Right kidney (tissue), 1 donor: ENCODE data around the gene TGFBR3.

ENCODE experiments used
- DNase-seq: peaks from one replicate; pipeline ENCODE4 v3.0.0-alpha.2; 2016

TGFBR3 gene

GRCh38 chr1:91734761-91735160 is 151.2 kb downstream of the TGFBR3 start:
- DNase-seq: no peak

DNA sequence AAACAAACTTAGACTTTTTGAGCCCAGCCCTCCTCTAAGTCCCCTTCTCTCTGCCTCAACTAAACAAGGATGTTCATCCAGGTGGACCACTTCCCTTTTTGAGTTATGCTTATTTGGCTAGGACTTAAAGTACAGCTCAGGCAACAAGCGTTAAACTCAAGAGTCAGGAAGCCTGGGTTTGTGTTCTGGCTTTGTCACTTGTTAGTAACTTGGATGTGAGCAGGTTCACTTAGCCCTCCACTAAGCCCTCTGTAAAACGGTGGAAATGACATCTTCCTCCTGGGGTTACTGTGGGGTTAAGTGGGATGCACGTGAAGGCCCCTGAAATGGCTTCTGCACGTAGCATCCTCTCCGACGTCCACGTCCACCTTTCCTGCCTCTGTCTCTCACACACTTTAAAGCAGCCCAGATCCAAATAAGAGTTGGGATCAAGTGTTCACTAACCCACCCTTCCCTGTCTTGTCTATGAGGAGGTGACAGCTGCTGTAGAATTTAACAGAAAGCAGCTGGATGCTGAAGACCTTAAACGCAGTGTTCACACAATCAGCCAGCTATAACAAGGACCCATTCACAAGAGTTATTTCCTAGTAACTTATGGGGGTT is 152.7 kb downstream of the TGFBR3 start:
- DNase-seq: no peak

DNA sequence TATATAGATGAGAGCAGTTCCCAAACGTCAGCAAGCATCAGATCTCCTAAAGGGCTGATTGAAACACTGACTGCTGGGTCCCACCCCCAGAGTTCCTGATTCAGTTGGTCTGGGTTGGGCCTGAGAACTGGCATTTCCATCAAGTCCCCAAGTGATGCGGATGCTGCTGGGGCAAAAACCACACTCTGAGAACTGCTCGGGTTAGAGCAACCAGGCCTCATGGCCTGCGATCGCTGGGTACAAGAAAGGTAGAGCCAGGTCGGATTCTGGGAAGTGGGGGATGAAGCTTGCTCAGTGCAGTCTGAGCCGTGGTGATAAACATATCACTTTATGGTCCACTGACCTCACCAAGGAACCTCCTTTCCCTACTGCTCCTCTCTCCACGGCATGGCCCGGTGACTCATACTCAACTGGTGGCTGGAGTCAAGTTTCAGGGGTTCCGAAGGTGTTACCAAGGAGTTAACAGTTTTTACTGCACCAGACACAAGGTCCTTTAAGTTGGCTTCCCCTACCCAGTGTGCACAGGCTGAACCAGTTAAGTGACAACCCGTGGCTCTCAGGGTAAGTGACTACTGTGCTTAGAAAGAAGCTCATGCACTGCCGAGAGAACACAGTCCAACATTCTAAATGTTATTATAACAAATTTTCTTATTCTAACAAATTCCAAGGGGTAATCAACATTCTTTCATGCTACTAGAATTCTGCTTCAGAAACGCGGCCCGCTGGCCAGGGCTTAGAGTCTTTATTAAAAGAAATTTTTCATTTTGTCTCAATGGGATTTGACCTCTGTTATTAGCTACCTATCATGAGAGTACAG is 153.5 kb downstream of the TGFBR3 start:
- DNase-seq: peak; percentile 36

DNA sequence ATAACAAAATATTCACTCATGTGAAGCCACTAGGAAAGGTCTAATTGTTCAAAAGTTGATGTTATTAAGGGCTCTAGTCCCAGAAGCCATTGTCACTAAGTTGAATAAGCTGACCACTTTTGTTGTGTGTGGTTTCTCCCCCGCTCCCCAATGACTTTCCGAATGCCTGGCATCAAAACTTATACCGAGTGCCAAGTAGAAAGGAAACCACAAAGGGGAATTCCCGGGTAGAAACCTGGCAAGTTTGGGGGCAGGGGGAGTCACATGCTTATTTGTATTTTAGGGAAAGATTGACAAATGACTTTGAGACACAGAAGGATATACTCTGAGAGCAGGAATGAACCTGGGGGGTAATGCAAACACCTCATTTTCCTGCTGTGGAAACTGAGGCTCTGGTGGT is 154.1 kb downstream of the TGFBR3 start:
- DNase-seq: no peak

DNA sequence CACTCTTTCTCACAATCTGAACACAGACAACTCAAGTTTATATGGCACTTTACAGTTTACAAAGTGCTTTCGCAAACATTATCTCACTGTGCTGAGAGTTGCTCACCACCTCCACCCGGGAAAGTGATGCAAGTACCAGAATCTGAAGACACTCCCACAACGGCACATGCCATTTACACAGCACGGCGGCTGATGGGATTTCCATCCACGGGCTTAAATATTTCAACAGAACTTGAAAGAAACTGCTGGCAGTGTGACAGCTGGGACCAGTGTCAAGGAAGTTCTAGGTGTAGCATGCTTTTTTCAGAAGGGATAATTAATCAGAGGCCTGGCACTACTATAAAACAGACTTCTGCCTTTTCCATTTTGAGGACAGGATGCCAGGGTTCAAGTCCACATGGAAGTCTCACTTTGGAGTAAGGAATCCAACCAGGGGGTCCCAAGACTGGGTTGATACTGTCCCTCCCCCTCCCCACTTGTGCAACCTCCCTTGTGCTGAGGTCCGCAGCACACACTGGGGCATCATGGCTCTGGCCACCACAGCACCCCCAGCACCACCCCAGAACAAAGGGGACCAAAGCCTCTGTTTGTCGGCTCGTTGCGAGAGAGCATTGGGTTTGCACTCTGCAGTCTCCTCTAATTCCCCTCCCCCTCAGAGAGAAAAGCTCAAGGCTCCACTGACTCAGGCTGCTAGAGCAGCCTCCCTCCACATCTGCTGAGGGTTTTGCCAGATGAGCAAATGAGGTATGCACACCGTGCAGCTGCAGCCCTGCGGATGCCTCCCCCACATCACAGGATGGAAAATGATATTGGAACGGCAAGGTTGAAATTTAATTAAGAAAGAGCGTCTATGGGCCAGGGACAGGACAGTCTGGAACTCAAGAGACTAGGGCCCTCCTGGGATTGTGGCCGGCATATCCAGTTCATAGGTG is 154.9 kb downstream of the TGFBR3 start:
- peak; percentile 25 for DNase-seq

- DNase-seq: no peak
These were observed 156.2 kb downstream of the TGFBR3 start for GRCh38 chr1:91729621-91730358.

DNA sequence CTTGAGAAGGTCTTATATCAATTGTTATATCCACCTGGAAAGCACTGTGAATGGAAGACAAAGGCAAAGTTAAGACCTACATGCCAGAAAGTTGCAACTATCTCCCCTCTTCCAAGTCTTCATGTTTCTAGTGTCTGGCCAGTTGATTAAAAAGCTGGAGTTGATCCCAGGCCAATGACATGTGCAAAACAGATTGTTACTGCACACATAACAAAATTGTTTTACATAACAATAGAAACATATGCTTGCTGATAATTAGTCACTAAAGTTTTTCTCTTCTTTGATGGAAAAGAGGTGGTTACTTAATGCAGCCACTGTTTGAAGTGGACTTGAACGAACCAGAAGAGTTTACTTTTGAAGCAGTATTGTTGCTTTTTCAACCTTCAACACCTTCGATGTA is 158.2 kb downstream of the TGFBR3 start:
- no peak for DNase-seq

DNA sequence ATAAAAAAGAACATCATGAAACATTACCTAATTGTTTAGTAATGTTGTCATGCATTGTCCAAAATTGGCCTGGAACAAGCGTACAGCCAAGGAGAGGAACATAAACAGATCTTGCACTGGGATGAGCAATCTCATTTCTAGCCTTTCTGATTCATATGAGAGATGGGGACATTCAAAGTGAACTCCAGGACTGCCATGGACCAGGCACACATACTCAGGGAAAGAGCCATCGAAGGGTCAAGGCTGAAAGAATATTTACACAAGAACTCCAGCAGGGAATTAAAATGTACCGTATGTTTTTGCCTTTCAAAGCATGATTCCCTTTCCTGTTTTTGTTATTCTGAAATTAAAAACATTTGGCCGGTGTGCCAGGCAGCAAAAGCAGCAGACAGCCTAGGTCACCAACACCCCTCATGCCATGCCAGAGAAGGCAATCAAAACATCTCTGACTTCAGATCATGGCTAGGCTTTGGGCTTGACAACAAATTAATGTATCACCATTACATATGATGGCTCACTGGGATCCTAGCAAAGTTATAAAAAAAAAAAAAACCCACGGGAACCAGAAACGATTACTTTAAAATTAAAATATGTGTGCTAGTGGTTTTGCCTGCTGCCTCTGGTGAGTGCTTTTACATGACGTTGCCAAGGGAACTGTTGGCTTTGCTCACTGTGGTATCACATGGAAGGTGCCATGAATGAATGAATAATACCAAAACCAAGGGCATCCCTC is 159.8 kb downstream of the TGFBR3 start:
- DNase-seq: no peak

- DNase-seq: no peak
These were observed 160.3 kb downstream of the TGFBR3 start for GRCh38 chr1:91725618-91725988.

DNA sequence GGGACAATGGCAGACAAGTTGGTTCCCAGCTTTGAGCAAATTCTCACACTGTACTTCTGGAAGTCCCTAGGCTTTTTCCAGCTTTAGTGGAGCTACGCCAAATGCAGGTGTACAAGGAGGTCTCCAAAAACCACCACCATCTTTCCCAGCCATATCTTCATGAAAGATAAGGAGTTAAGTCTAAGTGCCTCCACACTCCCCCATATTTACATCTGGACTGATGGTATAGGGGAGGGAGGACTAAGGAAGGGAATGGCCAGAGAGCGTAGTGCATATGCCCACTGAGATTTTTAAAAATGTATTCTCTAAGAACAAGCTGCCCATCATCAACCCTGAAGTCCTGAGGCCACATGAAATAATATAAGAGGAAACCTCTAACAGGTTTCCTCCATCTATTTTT is 161.3 kb downstream of the TGFBR3 start:
- no peak for DNase-seq

- no peak for DNase-seq
These were observed 161.7 kb downstream of the TGFBR3 start for GRCh38 chr1:91724231-91724630.

GRCh38 chr1:91720044-91720443 is 165.9 kb downstream of the TGFBR3 start:
- no peak for DNase-seq

- no peak for DNase-seq
These were observed 167.1 kb downstream of the TGFBR3 start for GRCh38 chr1:91718877-91719276.

DNA sequence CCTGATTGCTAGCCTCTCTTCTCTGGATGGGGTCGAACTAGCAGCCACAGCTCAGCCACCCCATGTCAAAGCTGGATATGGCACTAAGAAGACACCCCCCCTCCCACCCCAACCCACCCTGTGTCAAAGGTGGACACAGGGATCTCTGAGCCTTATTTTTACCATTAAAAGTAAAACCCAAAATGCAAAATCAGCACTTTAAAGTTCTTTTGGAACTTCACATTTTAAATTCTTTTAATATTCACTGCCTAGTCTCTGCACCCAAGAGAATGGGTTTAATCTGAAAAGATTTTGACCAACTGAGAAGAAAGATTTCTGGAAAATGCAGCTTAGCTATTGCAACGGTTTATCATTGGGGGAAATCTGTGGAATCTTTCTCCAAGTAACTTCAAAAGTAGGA is 167.6 kb downstream of the TGFBR3 start:
- no peak for DNase-seq

- DNase-seq: no peak
These were observed 168.1 kb downstream of the TGFBR3 start for GRCh38 chr1:91717839-91718238.

DNA sequence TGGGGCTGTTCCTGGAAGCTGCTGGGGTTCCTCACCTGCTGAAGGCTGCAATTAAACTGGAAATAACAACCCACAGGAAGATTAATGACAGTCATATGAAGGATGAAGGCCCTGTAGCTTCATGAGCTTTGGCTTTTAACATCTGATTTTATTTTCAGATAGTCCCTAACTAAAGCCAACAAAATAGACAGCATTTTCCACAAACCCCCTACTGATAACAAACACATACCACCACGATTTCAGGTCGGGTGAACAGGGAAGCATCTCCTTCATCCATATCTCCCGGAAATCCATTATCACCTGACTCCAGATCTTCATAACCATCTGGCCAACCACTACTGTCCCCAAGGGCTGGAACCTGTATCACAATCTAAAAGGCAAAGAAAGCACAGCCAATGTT is 169.6 kb downstream of the TGFBR3 start:
- DNase-seq: no peak

- DNase-seq: no peak
These were observed 170.4 kb downstream of the TGFBR3 start for GRCh38 chr1:91715416-91716000.

- no peak for DNase-seq
These were observed 171.0 kb downstream of the TGFBR3 start for GRCh38 chr1:91714867-91715381.

DNA sequence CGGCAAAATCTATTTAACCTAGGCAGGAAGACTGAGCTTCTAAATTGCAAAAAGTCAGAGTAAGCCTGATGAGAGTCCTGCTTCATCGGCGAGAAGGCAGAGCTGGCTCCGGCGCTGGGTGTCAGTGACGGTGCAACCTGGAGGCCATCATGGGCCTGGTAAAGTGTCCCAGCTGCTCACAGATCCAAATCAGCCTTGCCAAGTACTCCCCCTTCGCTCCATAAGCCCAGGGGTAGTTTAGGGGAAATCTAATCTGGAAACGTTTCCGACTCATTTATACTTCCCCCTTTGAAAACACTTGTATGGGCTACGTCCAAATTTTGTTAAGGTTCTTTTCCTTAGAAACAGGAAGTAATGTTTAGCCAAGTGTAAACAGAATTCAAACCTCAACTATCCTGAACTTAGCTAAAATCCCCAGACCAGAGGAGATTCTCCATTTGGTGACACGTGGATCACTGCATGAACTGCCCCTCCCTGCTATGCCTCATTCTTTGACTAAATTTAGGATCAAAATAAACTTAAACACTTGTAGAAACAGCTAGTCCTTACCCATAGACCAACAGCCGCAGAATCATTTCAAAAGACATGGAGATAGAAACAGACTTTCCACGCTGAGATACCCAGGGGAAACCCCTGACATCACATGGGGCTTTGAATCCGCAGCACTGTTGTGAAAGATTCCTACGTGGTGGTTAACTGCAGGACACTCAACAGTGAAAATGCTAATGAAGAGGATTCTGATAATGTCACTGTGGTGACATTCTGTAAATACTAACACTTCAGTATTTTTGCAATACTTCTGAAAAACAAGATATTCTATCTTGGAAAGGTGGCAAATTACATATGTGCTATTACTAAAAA is 172.7 kb downstream of the TGFBR3 start:
- DNase-seq: no peak

- no peak for DNase-seq
These were observed 173.6 kb downstream of the TGFBR3 start for GRCh38 chr1:91712393-91712792.
